Endothelial cell of umbilical vein (primary cell): Measurements from ENCODE around the gene PARP1. TPM values are rescaled to one million over a fixed set of nuclear protein-coding genes. Genes with fewer than 3 reads are reported as not detected.

Experiments used
- BruUV-seq: library from RNA; stranded (reverse); fragments of 400-500 nt; replicated peaks from 2 replicates; lab custom pipeline; 2021; lab: Mats Ljungman, UMichigan
- CTCF ChIA-PET: fragments of 300-600, 350-600 bp; sonication (Branson Sonifier 250); formaldehyde crosslinking; loops from one replicate; lab custom pipeline; 2021; ENCODE audit warnings: antibody characterized with exemption, inconsistent platforms; lab: Charles Lee
- POLR2A ChIA-PET: fragments of 300-600, 350-600 bp; sonication (Branson Sonifier 250); formaldehyde crosslinking; loops from one replicate; lab custom pipeline; 2021; ENCODE audit warnings: antibody characterized with exemption, inconsistent platforms; lab: Charles Lee
- DNase-seq: peaks from one replicate; pipeline ENCODE4 v3.0.0-alpha.2; 2011; ENCODE audit warnings: low read depth, low spot score
- FAIRE-seq: peaks from 2 replicates; lab custom pipeline; 2011; peaks lifted over from hg19 to GRCh38; lab: Jason Lieb, UNC
- H2AFZ ChIP-seq: 2 replicates; pipeline ENCODE4 v1.6.0; 2012; ENCODE audit warnings: low read depth, low read length, control low read depth, inconsistent platforms
- H3K27ac ChIP-seq: 2 replicates; pipeline ENCODE4 v1.5.1; 2011; ENCODE audit warnings: low read depth, mild to moderate bottlenecking, control low read depth, low read length, moderate library complexity; ENCODE audit not compliant: insufficient read depth
- H3K27me3 ChIP-seq, 2 experiments: 2 replicates each; pipeline versions ENCODE4 v1.6.0 to v1.6.1; 2011; ENCODE audit warnings: low read length in 2 of 2, mixed read lengths in 1 of 2; ENCODE audit not compliant: control insufficient read depth in 2 of 2, insufficient read depth in 2 of 2
- H3K36me3 ChIP-seq, 2 experiments: 2 replicates in 1 of 2; 3 replicates in 1 of 2; pipeline ENCODE4 v1.5.1; 2011; ENCODE audit warnings: low read length in 2 of 2, mild to moderate bottlenecking in 1 of 2, moderate library complexity in 1 of 2; ENCODE audit not compliant: control insufficient read depth in 2 of 2, insufficient read depth in 2 of 2; ENCODE audit errors: extremely low read depth in 1 of 2
- H3K4me1 ChIP-seq: 3 replicates; pipeline ENCODE4 v1.5.1; 2011; ENCODE audit warnings: mild to moderate bottlenecking, low read length; ENCODE audit not compliant: control insufficient read depth, insufficient read depth; ENCODE audit errors: extremely low read depth
- H3K4me2 ChIP-seq: 2 replicates; pipeline ENCODE4 v1.6.1; 2011; ENCODE audit warnings: low read length, control low read depth, mixed read lengths; ENCODE audit not compliant: insufficient read depth
- H3K4me3 ChIP-seq, 3 experiments: fragments of 200-600 bp in 1 of 3; sonication (generic), shearing (Covaris generic) in 1 of 3; replicated peaks in 1 of 3; 2 replicates each; pipeline ENCODE4 v1.5.1; 2011 to 2016; ENCODE audit warnings: control low read depth in 3 of 3, low read length in 3 of 3, mild to moderate bottlenecking in 2 of 3, inconsistent platforms in 1 of 3, low read depth in 1 of 3, moderate library complexity in 1 of 3; ENCODE audit not compliant: insufficient read depth in 1 of 3
- H3K79me2 ChIP-seq: 2 replicates; pipeline ENCODE4 v1.6.0; 2012; ENCODE audit warnings: low read length, inconsistent platforms; ENCODE audit not compliant: control insufficient read depth, insufficient read depth
- H3K9ac ChIP-seq: replicated peaks from 2 replicates; pipeline ENCODE3; 2011; ENCODE audit warnings: low read length, control low read depth; ENCODE audit not compliant: insufficient read depth; ENCODE audit errors: extremely low read depth
- H3K9me1 ChIP-seq: replicated peaks from 3 replicates; pipeline ENCODE4 v1.6.0; 2011; ENCODE audit warnings: mild to moderate bottlenecking, low read length; ENCODE audit not compliant: control insufficient read depth, insufficient read depth; ENCODE audit errors: extremely low read depth
- H3K9me3 ChIP-seq: replicated peaks from 2 replicates; pipeline ENCODE4 v1.5.1; 2012; ENCODE audit warnings: low read length, inconsistent platforms; ENCODE audit not compliant: control insufficient read depth, insufficient read depth
- H4K20me1 ChIP-seq: replicated peaks from 2 replicates; pipeline ENCODE3; 2011; ENCODE audit warnings: mild to moderate bottlenecking, low read length; ENCODE audit not compliant: control insufficient read depth, insufficient read depth; ENCODE audit errors: extremely low read depth
- FOS ChIP-seq: IDR thresholded peaks from 2 replicates; pipeline ENCODE4 v1.6.1; 2011; ENCODE audit warnings: mild to moderate bottlenecking, low read length, moderate library complexity, borderline replicate concordance; ENCODE audit not compliant: insufficient read depth
- JUN ChIP-seq: IDR thresholded peaks from 2 replicates; pipeline ENCODE4 v1.6.1; 2011; ENCODE audit warnings: borderline replicate concordance, low read depth; ENCODE audit not compliant: insufficient read length, insufficient read depth
- MAX ChIP-seq: IDR thresholded peaks from 2 replicates; pipeline ENCODE4 v1.6.1; 2011; ENCODE audit not compliant: insufficient read depth, insufficient read length
- MYC ChIP-seq: IDR thresholded peaks from one replicate; pipeline ENCODE4 v1.6.1; 2011; ENCODE audit warnings: mild to moderate bottlenecking, low read depth, low read length
- POLR2A ChIP-seq: IDR thresholded peaks from 2 replicates; pipeline ENCODE4 v1.6.1; 2012; ENCODE audit warnings: low read depth, mild to moderate bottlenecking, control low read depth, low read length
- dilution Hi-C: fragments of 300-500 bp; cut with MboI; formaldehyde crosslinking; loops from one replicate; pipeline ENCODE4 v1.15.0; 2019; ENCODE audit warnings: low sequenced_read_pairs; ENCODE audit not compliant: extremely low pct_ligation_motif_present
- intact Hi-C: fragments of 100-400 bp; cut with micrococcal nuclease; formaldehyde crosslinking; loops from one replicate; pipeline ENCODE4 v1.10.0; 2022
- polyA plus RNA-seq, 4 experiments: library from polyadenylated mRNA; depleted of rRNA in 3 of 4; stranded (reverse) in 3 of 4; unstranded in 1 of 4; fragments of >200 nt; gene quantifications; 2 replicates each; pipeline versions ENCODE4 v1.2.1 to v1.2.3, GENCODE V29; 2011 to 2012; ENCODE audit warnings: missing spikeins in 1 of 4
- total RNA-seq: library from RNA; stranded (reverse); gene quantifications from 2 replicates; pipeline ENCODE4 v1.2.3, GENCODE V29; 2021
- TF ChIP-seq, protein P1 (sequence below), 2 donors: IDR thresholded peaks; 1 replicate in 1 of 2; 2 replicates in 1 of 2; pipeline ENCODE4 v1.5.1; 2011; ENCODE audit warnings: low read length in 2 of 2, mild to moderate bottlenecking in 2 of 2, moderate library complexity in 2 of 2, control low read depth in 1 of 2, inconsistent platforms in 1 of 2, low read depth in 1 of 2; ENCODE audit not compliant: insufficient read depth in 1 of 2; ENCODE audit errors: extremely low read depth in 1 of 2

Gene PARP1
- total and polyA plus RNA-seq, 2 donors (not counting 3 experiments of a cell fraction or from before 2014, with no cell fraction given), result 136 to 160 TPM

- no peak overlapping the region for H3K9ac ChIP-seq
- ChIA-PET POLR2A (no interaction called here), CTCF (interaction anchor here (0.8 to 1.0 kb wide), 3 partner anchors 10 to 278 kb away, joined by 3 read pairs; no protein-coding TSS in a partner anchor)
- H3K4me1 ChIP-seq, result peaks cover 20% of the 10 kb centered on the region
- H4K20me1 ChIP-seq, result no peaks in the 10 kb centered on the region
- H3K79me2 ChIP-seq, result peaks cover 75% of the 10 kb centered on the region
- H3K4me2 ChIP-seq, result no peak overlapping the region
- intact Hi-C loops (no loop called here), dilution Hi-C loops (no loop called here)
- no peak overlapping the region for H3K27ac ChIP-seq
- TF ChIP-seq FOS (no peak), JUN (no peak), MAX (no peak), MYC (no peak), POLR2A (no peak)
- TF ChIP-seq, protein P1, sequence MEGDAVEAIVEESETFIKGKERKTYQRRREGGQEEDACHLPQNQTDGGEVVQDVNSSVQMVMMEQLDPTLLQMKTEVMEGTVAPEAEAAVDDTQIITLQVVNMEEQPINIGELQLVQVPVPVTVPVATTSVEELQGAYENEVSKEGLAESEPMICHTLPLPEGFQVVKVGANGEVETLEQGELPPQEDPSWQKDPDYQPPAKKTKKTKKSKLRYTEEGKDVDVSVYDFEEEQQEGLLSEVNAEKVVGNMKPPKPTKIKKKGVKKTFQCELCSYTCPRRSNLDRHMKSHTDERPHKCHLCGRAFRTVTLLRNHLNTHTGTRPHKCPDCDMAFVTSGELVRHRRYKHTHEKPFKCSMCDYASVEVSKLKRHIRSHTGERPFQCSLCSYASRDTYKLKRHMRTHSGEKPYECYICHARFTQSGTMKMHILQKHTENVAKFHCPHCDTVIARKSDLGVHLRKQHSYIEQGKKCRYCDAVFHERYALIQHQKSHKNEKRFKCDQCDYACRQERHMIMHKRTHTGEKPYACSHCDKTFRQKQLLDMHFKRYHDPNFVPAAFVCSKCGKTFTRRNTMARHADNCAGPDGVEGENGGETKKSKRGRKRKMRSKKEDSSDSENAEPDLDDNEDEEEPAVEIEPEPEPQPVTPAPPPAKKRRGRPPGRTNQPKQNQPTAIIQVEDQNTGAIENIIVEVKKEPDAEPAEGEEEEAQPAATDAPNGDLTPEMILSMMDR (IDR thresholded peaks at IDR 0.05; ENCODE audit: extremely low read depth in 1 of 2, insufficient read depth in 1 of 2, low read depth in 1 of 2, low read length in 2 of 2), result no peak
- no peaks in the 10 kb centered on the region for H3K9me3 ChIP-seq
- H3K36me3 ChIP-seq, result peaks cover 7 to 14% of the 10 kb centered on the region in 2 experiments
- BruUV-seq, result no TSS peak
- H2AFZ ChIP-seq, result no peak overlapping the region
- H3K4me3 ChIP-seq, result no peak overlapping the region
- FAIRE-seq, result peak; percentile 83
- H3K27me3 ChIP-seq, result no peaks in the 10 kb centered on the region
- H3K9me1 ChIP-seq, result no peaks in the 10 kb centered on the region
- DNase-seq, result peak; percentile 6
Observed at GRCh38 chr1:226403201-226404034, 4.5 kb downstream of the PARP1 start.
